DOHH2 (cell line): ENCODE data around the gene HAPLN3.

Experiments used
- H3F3A ChIP-seq: fragments of 200-600 bp; sonication (generic), shearing (Covaris generic); 2 replicates; pipeline ENCODE4 v1.6.0; 2016; ENCODE audit warnings: antibody characterized with exemption, mild to moderate bottlenecking; ENCODE audit not compliant: control insufficient read depth, insufficient read depth
- H3K27ac ChIP-seq: fragments of 200-600 bp; sonication (generic); 2 replicates; pipeline ENCODE4 v1.5.1; 2014; ENCODE audit warnings: low read depth, mild to moderate bottlenecking, low read length, moderate library complexity
- H3K27me3 ChIP-seq: fragments of 200-600 bp; sonication (generic); 2 replicates; pipeline ENCODE4 v1.6.1; 2014; ENCODE audit warnings: mild to moderate bottlenecking, low read length, mixed read lengths; ENCODE audit not compliant: control insufficient read depth
- H3K36me3 ChIP-seq: fragments of 200-600 bp; sonication (generic); 2 replicates; pipeline ENCODE4 v1.6.1; 2014; ENCODE audit warnings: mild to moderate bottlenecking, low read length, moderate library complexity, mixed read lengths; ENCODE audit not compliant: control insufficient read depth
- H3K4me1 ChIP-seq: fragments of 200-600 bp; sonication (generic); 2 replicates; pipeline ENCODE4 v1.6.1; 2014; ENCODE audit warnings: mild to moderate bottlenecking, low read length, mixed read lengths; ENCODE audit not compliant: control insufficient read depth
- H3K4me2 ChIP-seq: fragments of 200-600 bp; sonication (generic); 2 replicates; pipeline ENCODE4 v1.6.0; 2014; ENCODE audit warnings: mild to moderate bottlenecking, low read length, moderate library complexity
- H3K4me3 ChIP-seq: fragments of 200-600 bp; sonication (generic); 2 replicates; pipeline ENCODE4 v1.5.1; 2014; ENCODE audit warnings: mild to moderate bottlenecking, low read length, mixed read lengths
- H3K79me2 ChIP-seq: fragments of 200-600 bp; sonication (generic); 2 replicates; pipeline ENCODE4 v1.6.1; 2014; ENCODE audit warnings: mild to moderate bottlenecking, low read length, mixed read lengths; ENCODE audit not compliant: control insufficient read depth
- H3K9me2 ChIP-seq: fragments of 200-600 bp; sonication (generic); replicated peaks from 2 replicates; pipeline ENCODE4 v1.6.1; 2014; ENCODE audit warnings: mild to moderate bottlenecking, low read length, mixed read lengths; ENCODE audit not compliant: control insufficient read depth
- H3K9me3 ChIP-seq: fragments of 200-600 bp; sonication (generic); 2 replicates; pipeline ENCODE4 v1.6.1; 2014; ENCODE audit warnings: antibody characterized with exemption, low read length, mixed read lengths; ENCODE audit not compliant: control insufficient read depth, insufficient read depth
- H4K20me1 ChIP-seq: fragments of 200-600 bp; sonication (generic); 2 replicates; pipeline ENCODE4 v1.6.0; 2014; ENCODE audit warnings: low read depth, mild to moderate bottlenecking, antibody characterized with exemption, low read length, moderate library complexity; ENCODE audit not compliant: control insufficient read depth, insufficient read depth
- EZH2phosphoT487 ChIP-seq: fragments of 200-600 bp; sonication (generic); IDR thresholded peaks from 2 replicates; pipeline ENCODE4 v1.6.1; 2017; ENCODE audit warnings: borderline replicate concordance, mild to moderate bottlenecking, antibody characterized with exemption, low read length, moderate library complexity, mixed read lengths
- TF ChIP-seq, protein P1 (sequence below): fragments of 200-600 bp; sonication (generic); IDR thresholded peaks from one replicate; pipeline ENCODE4 v1.5.1; 2014; ENCODE audit warnings: antibody characterized with exemption, mild to moderate bottlenecking, low read depth, low read length; ENCODE audit not compliant: poor library complexity, severe bottlenecking

HAPLN3 gene

DNA sequence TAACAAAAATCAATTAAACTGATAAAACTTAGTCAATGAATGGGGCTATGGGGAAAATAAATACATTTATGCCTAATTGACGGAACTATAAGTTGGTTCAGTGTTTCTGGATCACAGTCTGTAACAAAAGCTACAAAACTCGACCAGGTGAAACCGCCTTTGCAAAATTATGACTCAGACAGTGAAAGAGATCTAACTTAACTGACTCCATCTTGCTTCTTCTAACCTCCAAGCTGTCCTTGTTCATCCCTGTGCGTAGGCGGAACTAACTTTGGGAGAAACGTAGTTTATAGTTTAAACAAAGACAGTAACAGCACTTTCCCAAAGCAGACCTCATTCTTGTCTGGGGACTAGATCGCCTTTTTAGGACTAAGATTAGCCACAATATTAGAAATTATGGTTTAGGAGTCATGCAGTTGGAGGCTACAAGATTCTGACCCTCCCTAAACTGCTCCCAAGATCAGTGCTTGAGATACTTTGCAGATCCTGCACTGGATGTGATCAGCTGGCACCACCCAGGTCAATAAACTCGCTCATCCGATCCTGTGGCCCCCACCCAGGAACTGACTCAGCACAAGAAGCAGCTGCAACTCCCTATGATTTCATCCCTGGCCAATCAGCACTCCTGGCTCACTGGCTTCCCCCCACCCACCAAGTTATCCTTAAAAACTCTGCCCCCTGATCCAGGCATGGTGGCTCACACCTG, 25.0 kb upstream of the HAPLN3 start:
- Histone ChIP-seq H3K79me2 (no peaks in the 10 kb centered on the region), H3K9me3 (no peaks in the 10 kb centered on the region), H3K4me2 (no peak overlapping the region), H3K4me1 (no peaks in the 10 kb centered on the region), H3K36me3 (no peaks in the 10 kb centered on the region), H4K20me1 (no peaks in the 10 kb centered on the region), H3K27me3 (peaks cover 37% of the 10 kb centered on the region), H3K27ac (no peak overlapping the region), H3F3A (no peaks in the 10 kb centered on the region), H3K9me2 (no peaks in the 10 kb centered on the region), H3K4me3 (no peak overlapping the region)
- TF ChIP-seq, protein P1, sequence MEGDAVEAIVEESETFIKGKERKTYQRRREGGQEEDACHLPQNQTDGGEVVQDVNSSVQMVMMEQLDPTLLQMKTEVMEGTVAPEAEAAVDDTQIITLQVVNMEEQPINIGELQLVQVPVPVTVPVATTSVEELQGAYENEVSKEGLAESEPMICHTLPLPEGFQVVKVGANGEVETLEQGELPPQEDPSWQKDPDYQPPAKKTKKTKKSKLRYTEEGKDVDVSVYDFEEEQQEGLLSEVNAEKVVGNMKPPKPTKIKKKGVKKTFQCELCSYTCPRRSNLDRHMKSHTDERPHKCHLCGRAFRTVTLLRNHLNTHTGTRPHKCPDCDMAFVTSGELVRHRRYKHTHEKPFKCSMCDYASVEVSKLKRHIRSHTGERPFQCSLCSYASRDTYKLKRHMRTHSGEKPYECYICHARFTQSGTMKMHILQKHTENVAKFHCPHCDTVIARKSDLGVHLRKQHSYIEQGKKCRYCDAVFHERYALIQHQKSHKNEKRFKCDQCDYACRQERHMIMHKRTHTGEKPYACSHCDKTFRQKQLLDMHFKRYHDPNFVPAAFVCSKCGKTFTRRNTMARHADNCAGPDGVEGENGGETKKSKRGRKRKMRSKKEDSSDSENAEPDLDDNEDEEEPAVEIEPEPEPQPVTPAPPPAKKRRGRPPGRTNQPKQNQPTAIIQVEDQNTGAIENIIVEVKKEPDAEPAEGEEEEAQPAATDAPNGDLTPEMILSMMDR = no peak

DNA sequence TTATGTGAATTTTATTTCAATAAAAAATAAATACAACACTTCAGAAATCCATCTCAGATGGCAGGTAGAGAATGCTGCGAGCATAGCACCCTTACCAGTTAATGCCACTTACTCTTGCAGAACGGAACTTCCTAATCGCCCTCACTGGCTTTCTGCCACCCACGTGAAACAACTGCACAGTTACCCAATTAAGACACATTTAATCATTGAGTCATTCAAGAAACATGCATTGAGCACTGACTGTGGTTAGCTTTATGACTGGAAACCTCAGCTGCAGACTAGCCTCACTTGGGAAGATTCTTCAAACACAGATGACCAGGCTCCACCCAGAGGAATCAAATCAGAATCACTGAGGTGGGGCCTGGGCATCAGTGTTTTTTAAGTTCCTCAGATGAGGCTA, 23.4 kb upstream of the HAPLN3 start:
- H3K4me3 ChIP-seq = no peak overlapping the region
- H3K27me3 ChIP-seq = peaks cover 37% of the 10 kb centered on the region
- no peaks in the 10 kb centered on the region for H3F3A ChIP-seq
- H3K9me3 ChIP-seq = no peaks in the 10 kb centered on the region
- H4K20me1 ChIP-seq = no peaks in the 10 kb centered on the region
- TF ChIP-seq, protein P1 = no peak
- no peak for TF ChIP-seq EZH2phosphoT487
- no peaks in the 10 kb centered on the region for H3K36me3 ChIP-seq
- H3K27ac ChIP-seq = no peak overlapping the region
- H3K4me2 ChIP-seq = no peak overlapping the region
- H3K4me1 ChIP-seq = peaks cover 2% of the 10 kb centered on the region
- no peaks in the 10 kb centered on the region for H3K79me2 ChIP-seq
- H3K9me2 ChIP-seq = no peaks in the 10 kb centered on the region

DNA sequence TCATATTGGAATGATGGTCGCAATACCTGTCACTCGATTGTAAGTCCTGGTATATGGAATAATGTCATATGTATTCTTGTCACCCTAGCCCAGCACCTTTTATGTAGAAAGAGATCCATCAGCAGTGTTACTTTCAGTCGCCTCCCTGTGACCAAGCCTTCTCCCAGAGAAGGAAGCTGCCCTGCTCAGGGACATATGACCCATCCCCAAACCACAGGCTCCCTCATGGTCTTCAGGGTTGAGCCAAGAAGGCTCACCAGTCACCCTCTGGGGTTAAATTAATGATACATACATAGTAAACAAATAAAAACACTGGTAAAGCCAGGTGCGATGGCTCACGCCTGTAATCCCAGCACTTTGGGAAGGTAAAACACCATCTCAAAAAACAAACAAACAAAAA, 22.4 kb upstream of the HAPLN3 start:
- H3K27ac ChIP-seq = no peak overlapping the region
- H3K4me2 ChIP-seq = no peak overlapping the region
- H3K4me1 ChIP-seq = peaks cover 8% of the 10 kb centered on the region
- no peaks in the 10 kb centered on the region for H3K79me2 ChIP-seq
- H4K20me1 ChIP-seq = no peaks in the 10 kb centered on the region
- H3F3A ChIP-seq = no peaks in the 10 kb centered on the region
- H3K27me3 ChIP-seq = peaks cover 35% of the 10 kb centered on the region
- H3K36me3 ChIP-seq = no peaks in the 10 kb centered on the region
- no peaks in the 10 kb centered on the region for H3K9me2 ChIP-seq
- no peak overlapping the region for H3K4me3 ChIP-seq
- no peak for TF ChIP-seq EZH2phosphoT487
- TF ChIP-seq, protein P1 = no peak
- no peaks in the 10 kb centered on the region for H3K9me3 ChIP-seq
